ENCODE results near the gene TMTC2.

The TMTC2 gene

GRCh38 chr12:83031196-83031595, 344.5 kb downstream of the TMTC2 start:
- TF ChIP-seq CTCF (IDR thresholded peaks at IDR 0.05; ENCODE audit: control insufficient read depth, extremely low read depth, insufficient read depth): no peak
- DNase-seq (ENCODE audit: low read depth): no peak
- no peak overlapping the region for H3K4me3 ChIP-seq (ENCODE audit: low read depth, low read length)

- no peak overlapping the region for H3K4me3 ChIP-seq (ENCODE audit: low read depth, low read length)
- DNase-seq (ENCODE audit: low read depth): no peak
- no peak for TF ChIP-seq CTCF (IDR thresholded peaks at IDR 0.05; ENCODE audit: control insufficient read depth, extremely low read depth, insufficient read depth)
Observed at GRCh38 chr12:83036847-83037246, 350.1 kb downstream of the TMTC2 start.

- no peak overlapping the region for H3K4me3 ChIP-seq (ENCODE audit: low read depth, low read length)
- DNase-seq (ENCODE audit: low read depth): no peak
- no peak for TF ChIP-seq CTCF (IDR thresholded peaks at IDR 0.05; ENCODE audit: control insufficient read depth, extremely low read depth, insufficient read depth)
Observed at GRCh38 chr12:83039413-83039812, 352.7 kb downstream of the TMTC2 start.

GRCh38 chr12:83040339-83040738, 353.6 kb downstream of the TMTC2 start:
- TF ChIP-seq CTCF (IDR thresholded peaks at IDR 0.05; ENCODE audit: control insufficient read depth, extremely low read depth, insufficient read depth): no peak
- no peak for DNase-seq (ENCODE audit: low read depth)
- no peak overlapping the region for H3K4me3 ChIP-seq (ENCODE audit: low read depth, low read length)

GRCh38 chr12:83040991-83041390, 354.3 kb downstream of the TMTC2 start:
- no peak for DNase-seq (ENCODE audit: low read depth)
- H3K4me3 ChIP-seq (ENCODE audit: low read depth, low read length): no peak overlapping the region
- TF ChIP-seq CTCF (IDR thresholded peaks at IDR 0.05; ENCODE audit: control insufficient read depth, extremely low read depth, insufficient read depth): no peak

- DNase-seq (ENCODE audit: low read depth): no peak
- TF ChIP-seq CTCF (IDR thresholded peaks at IDR 0.05; ENCODE audit: control insufficient read depth, extremely low read depth, insufficient read depth): no peak
Observed at GRCh38 chr12:83042441-83043200, 355.9 kb downstream of the TMTC2 start.

GRCh38 chr12:83044736-83045135, 358.0 kb downstream of the TMTC2 start:
- no peak overlapping the region for H3K4me3 ChIP-seq (ENCODE audit: low read depth, low read length)
- TF ChIP-seq CTCF (IDR thresholded peaks at IDR 0.05; ENCODE audit: control insufficient read depth, extremely low read depth, insufficient read depth): no peak
- DNase-seq (ENCODE audit: low read depth): no peak

More at GRCh38 chr12:83042441-83043200, 355.9 kb downstream of the TMTC2 start:
- H3K4me3 ChIP-seq (ENCODE audit: low read depth, low read length): no peak overlapping the region
